Stimulated activated CD4-positive, alpha-beta T cell treated with anti-CD3 and anti-CD28 coated beads, Interleukin-4, amount 100 ng/mL, for 24 hours (primary cell): ENCODE measurements around the gene C1QL1.
"Not testable (repeated sequence)": the region's sequence is repeated elsewhere in the genome, so short reads cannot be mapped to it uniquely, and the experiment has no call there.

Experiments used
- DNase-seq: peaks from one replicate; pipeline ENCODE4 v3.0.0-alpha.2; 2020

C1QL1 gene

GRCh38 chr17:44959821-44960531 lies 8.1 kb downstream of the C1QL1 start:
- no peak for DNase-seq

DNA sequence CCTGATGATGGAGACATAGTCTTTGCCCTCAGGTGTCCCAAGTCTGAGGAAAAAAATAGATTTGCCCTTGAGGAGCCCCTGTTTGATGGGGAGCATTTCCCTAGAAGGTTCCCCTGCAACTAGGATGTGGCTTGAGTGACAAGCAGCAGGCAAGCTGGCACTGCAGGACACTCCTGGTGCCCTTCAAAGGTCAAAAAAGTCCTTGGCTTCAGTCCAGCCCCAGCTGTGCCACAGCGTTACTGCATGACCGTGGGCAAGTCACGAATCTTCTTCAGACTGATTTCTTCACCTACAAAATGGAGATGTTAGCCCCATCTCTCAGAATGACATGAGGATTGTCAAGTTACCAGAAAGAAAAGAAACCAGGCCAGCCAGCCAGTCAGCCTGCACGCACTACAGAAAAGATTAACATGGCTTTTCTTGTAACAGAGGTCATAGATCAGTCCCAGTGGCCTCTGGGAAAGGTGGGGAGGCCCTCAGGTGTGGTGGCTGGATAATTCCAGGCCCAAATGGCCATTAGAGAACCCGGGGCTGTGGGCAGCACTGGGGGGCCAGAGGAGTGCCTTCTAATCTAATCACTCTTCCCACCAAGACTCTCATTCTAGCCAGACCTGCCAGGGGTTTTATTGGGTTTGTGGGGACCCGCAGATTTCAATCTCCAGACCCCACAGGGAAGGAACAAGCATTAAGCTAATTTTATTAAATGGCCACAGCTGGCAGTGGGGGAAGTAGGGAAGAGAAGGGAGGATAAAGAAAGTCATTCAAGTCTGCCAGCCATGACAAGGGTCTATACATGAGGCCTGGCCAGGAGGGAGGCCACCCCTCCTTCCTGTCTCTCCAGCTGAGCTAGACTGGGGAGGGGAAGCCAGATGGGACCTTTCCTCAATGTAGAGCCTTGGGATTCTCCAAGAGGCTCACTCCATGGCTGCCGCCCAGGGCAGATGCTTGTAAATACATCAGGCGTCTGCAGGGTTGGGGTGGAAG lies 10.8 kb downstream of the C1QL1 start:
- DNase-seq, result no peak

DNA sequence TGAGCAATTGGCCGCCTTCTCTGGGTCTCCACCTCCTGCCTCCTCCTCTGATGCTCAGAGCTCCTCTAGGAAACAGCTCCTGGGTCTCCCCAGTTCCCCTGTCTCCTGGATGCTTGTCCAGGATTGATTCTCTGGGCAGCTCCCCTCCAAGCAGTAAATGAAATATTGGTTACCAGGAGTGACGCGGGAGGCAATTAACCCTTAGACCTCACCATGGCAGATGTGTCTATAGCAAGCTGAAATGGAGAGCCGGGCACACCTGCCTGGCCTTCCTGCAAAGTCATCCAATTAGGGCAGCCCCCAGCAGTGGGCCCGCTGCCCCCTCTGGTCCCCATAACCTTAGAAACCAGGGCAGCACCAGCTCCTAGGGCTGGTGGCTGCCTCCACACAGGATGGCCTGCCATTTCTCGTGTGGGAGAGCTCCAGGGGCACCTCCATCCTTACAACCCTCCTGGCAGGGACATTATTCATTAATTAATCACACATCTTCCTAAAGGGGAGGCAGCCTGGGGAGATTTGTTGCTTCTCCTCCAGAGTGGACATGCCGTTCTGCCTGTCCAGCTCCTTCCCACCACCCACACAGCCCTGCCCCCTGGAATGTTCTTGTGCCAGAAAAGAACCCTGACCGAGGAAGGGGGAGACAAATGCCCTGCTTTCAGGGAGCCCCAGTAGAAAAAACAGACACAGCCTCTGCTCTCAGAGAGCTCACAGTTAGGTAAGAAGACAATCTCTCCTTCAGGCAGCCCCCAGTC lies 12.3 kb downstream of the C1QL1 start:
- DNase-seq, result no peak

GRCh38 chr17:44952946-44953475 lies 15.1 kb downstream of the C1QL1 start:
- no peak for DNase-seq

GRCh38 chr17:44948315-44948795 lies 19.7 kb downstream of the C1QL1 start:
- no peak for DNase-seq

GRCh38 chr17:44947461-44948314 lies 20.4 kb downstream of the C1QL1 start, which contains the start of gene KIF18B:
TSS of gene KIF18B (minus strand) at chr17:44947773. CDS start at chr17:44936344, 11,429 bp downstream.
- peak; percentile 90 for DNase-seq

- DNase-seq, result not testable (repeated sequence)
These were observed 22.5 kb downstream of the C1QL1 start for GRCh38 chr17:44945652-44946051.

DNA sequence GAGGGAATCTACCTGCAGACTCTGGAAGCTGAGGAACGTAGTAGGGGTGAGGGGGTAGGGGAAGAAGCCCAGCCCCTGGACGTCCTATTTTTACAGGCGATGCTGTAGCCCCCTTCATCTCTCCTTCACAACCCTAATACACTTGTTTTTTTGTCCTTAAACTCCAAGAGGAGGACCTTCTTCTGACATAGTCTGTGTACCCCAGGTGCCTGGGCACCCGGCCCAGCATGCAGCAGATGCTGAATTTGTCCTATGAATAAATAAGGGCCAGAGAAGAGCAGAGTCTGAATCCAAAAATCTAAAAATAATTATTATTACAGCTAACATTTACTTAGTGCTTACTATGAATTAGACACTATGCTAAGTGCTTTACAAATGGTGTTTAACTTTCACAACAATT lies 25.6 kb downstream of the C1QL1 start:
- DNase-seq, result no peak

DNA sequence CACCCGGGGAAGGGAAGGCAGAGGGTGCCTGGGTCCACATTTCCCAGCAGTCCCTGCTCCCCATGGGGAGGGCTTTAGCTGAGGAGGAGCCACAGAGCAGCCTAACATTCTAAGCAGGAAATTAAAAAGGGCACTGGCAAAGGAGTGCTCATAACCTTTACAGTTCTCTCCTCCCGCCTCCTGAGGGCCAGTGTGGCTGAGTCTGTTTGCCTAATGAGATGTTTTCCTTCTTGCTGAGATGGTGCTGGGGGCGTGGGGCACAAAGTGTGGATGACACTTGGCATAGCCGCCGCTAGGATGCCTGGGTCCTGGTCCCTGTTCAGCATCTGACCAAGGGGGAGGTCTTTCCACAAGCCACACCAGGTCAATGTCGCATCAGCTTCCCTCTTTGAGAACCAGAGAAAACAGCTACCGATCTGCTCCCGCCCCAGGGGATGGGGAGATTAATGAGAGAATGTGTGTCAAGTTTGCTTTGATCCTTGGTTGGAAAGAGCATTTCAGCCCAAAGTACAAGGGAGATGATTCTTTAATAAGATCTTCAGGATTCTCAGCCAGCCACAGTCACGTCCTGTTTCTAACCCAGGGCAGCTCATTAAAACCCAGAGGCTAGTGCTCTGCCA lies 26.3 kb downstream of the C1QL1 start:
- no peak for DNase-seq

GRCh38 chr17:44940768-44941167 lies 27.3 kb downstream of the C1QL1 start:
- no peak for DNase-seq

DNA sequence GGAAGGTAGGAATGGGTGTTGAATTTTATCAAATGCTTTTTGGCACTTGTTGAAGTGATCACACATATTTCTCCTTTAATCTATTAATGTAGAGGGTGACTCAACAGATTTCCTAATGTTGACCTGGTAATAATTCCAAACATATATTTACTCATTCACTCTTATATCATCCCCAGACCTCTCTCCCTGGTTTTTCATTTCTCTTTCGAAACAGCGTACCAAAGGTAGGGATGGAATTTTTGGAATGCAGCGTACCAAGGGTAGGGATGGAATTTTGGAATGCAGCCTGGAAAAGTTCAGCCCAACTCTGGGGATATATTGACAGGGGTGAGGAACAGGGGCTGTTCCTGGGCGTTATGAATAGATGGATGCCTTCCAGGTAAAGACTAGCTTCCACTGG lies 27.8 kb downstream of the C1QL1 start:
- DNase-seq, result no peak

GRCh38 chr17:44935116-44935515 lies 33.0 kb downstream of the C1QL1 start:
- no peak for DNase-seq

DNA sequence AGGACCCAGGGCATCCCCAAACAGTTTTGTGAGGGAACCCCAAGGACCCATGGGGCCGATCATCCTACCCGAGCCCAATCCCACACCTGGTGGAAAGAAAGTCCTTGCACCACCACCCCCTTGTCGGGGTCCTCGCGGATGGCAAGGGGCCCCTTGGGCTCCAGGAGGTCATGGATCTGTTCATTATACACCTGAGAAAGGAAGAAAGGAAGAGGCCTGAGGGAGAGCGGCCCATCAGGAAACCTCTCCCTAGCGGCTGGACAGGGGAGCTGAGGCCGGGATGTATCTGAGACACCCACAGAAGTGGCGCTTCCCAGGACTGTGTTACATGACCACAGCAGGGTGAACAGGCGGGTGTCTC lies 33.4 kb downstream of the C1QL1 start:
- DNase-seq, result no peak

GRCh38 chr17:44933824-44934744 lies 34.0 kb downstream of the C1QL1 start:
- DNase-seq, result no peak

GRCh38 chr17:44932787-44933097 lies 35.4 kb downstream of the C1QL1 start:
- no peak for DNase-seq

GRCh38 chr17:44932096-44932786 lies 35.9 kb downstream of the C1QL1 start:
- no peak for DNase-seq

GRCh38 chr17:44931376-44931775 lies 36.7 kb downstream of the C1QL1 start:
- no peak for DNase-seq

DNA sequence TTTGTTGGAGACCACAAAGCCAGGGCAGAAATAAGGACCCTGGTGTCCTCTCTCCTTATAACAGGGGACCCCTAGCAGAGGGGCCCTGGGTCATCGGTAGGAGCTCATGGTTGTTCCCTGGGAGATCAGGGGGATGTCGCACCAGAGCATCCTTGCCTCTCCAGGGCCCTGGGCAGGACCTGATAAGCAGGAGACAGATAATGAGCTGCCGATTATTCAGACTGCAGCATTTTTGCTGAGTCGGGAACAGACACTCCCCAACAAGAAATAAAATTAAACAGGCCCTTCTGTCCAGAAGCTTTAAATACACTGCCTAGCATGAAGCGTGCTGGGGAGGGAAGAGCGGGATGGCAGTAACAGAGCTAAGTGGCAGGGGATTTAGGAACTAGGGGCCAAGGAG lies 37.4 kb downstream of the C1QL1 start:
- DNase-seq, result no peak

- no peak for DNase-seq
These were observed 39.0 kb downstream of the C1QL1 start for GRCh38 chr17:44928950-44929720.
